Astrocyte (in vitro differentiated cells and primary cell): ENCODE data around the gene ARG2.

ENCODE experiments used
- CTCF ChIP-seq: IDR thresholded peaks from 2 replicates; pipeline ENCODE4 v1.5.1; 2011; ENCODE audit warnings: low read depth, mild to moderate bottlenecking, inconsistent platforms, low read length, moderate library complexity; ENCODE audit not compliant: insufficient read depth
- EZH2 ChIP-seq: IDR thresholded peaks from 2 replicates; pipeline ENCODE4 v1.6.1; 2012; ENCODE audit warnings: mild to moderate bottlenecking, low read length, inconsistent platforms; ENCODE audit not compliant: insufficient read depth

- no peak for TF ChIP-seq CTCF
- TF ChIP-seq EZH2 = no peak
These were observed 43.9 kb downstream of the ARG2 start for GRCh38 chr14:67663633-67664032.
